Measurements from ENCODE around the gene C16orf54.
"Not testable (repeated sequence)": the region's sequence is repeated elsewhere in the genome, so short reads cannot be mapped to it uniquely, and the experiment has no call there.

C16orf54 gene

DNA sequence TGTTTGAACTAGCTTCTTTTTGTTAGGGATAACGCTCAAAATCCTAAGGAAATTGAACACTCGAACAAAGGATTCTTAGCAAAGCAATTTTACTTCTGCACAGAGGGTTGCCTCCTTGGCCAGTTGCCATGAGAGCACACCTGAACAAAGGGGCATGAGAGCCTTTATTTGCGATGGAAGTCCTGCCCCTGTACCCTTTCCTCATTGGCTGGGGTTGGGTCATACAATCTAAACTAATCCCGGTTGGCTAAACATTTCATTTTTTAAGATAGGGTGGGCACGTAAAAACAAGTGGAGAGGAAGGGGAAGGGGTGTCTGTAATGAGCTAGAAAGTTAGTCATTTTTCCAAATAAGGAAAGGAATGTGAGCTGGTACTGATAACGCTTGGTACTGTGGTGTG lies 36.1 kb downstream of the C16orf54 start:
- not testable (repeated sequence) for DNase-seq (ENCODE audit: low read depth in 2 of 3, low spot score in 1 of 3)

DNA sequence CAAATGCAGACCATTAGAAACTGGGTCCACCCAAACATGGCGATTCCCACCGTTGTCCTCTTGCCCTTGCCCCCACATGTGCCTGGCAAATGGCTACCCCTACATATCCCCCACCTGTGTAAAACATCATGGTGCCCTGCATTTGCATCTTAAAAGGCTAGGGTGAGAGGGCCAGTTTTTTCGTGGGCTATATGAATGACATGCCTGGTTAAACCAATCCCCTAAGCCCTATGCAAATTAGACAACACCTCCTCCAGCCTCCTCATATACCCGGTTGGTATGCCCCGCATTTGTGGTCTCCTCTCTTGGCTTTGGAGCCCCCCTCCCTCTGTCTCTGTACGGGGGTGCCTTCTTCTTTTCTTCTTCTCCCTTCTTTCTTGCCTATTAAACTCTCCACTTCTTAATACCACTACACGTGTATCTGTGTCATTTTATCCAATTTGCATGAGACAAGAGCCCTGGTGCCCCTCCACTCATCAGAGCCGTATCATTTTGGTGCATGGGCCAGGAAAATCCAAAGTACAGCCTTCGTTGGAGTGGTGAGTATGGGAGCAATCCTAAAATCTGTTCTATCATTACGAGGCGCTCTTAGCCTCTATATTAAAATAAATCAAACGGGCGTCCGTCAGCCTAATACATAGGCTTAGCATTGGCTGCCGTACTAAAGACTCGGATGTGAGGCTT lies 36.7 kb downstream of the C16orf54 start:
- DNase-seq (ENCODE audit: low read depth in 2 of 3, low spot score in 1 of 3) = no peak

DNA sequence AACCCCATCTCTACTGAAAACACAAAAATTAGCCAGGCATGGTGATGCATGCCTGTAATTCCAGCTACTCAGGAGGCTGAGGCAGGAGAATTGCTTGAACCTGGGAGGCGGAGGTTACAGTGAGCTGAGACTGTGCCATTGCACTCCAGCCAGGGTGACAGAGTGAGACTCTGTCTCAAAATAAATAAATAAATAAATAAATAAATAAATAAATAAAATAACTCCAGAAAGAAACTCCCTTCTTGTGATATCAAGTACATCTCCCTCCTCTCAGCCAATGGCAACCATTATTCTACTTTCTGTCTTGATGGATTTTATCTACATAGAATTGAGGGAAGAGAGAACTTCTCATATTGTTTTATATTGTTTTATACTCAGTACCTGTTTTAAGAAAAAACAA lies 38.6 kb downstream of the C16orf54 start:
- not testable (repeated sequence) for DNase-seq (ENCODE audit: low read depth in 2 of 3, low spot score in 1 of 3)

DNA sequence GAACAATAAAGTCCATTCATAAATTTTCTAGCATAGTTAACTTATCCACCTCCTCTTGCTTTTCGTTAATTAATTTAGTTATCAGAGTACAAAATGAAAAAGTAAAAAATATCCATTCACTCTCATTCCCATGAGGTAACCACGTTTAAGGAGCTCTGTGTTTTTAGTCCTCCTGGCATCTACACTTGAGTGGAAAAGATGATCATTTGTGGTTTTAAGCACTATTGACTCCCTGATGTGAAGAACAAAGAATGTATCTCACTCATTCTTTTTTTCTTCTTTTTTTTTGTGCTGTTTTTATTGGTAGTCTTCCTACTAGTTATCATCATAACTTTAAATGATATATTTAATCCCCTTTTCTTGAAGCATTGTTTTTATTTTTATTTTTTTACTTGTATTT lies 40.8 kb downstream of the C16orf54 start:
- DNase-seq (ENCODE audit: low read depth in 2 of 3, low spot score in 1 of 3) = no peak

- no peak for DNase-seq (ENCODE audit: low read depth in 2 of 3, low spot score in 1 of 3)
Measured at GRCh38 chr16:29702269-29702668, 43.5 kb downstream of the C16orf54 start.

DNA sequence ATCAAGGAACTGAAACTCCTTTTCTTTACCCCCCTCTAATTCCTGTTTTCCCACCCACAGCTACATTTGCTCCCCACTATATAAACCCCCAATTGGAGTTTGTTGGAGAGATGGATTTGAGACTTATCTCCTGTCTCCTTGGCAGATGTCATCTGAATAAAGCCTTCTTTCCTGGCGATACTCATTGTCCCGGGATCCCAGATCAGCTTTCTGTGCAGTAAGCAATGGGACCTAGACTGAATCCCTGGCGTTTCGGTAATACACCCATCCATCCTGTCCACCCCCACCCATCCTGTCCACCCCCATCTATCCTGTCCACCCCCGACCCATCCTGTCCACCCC lies 44.6 kb downstream of the C16orf54 start:
- no peak for DNase-seq (ENCODE audit: low read depth in 2 of 3, low spot score in 1 of 3)

GRCh38 chr16:29700253-29700987 lies 45.4 kb downstream of the C16orf54 start:
- DNase-seq (ENCODE audit: low read depth in 2 of 3, low spot score in 1 of 3) = peak; percentile 55 to 69 (median 64)

DNA sequence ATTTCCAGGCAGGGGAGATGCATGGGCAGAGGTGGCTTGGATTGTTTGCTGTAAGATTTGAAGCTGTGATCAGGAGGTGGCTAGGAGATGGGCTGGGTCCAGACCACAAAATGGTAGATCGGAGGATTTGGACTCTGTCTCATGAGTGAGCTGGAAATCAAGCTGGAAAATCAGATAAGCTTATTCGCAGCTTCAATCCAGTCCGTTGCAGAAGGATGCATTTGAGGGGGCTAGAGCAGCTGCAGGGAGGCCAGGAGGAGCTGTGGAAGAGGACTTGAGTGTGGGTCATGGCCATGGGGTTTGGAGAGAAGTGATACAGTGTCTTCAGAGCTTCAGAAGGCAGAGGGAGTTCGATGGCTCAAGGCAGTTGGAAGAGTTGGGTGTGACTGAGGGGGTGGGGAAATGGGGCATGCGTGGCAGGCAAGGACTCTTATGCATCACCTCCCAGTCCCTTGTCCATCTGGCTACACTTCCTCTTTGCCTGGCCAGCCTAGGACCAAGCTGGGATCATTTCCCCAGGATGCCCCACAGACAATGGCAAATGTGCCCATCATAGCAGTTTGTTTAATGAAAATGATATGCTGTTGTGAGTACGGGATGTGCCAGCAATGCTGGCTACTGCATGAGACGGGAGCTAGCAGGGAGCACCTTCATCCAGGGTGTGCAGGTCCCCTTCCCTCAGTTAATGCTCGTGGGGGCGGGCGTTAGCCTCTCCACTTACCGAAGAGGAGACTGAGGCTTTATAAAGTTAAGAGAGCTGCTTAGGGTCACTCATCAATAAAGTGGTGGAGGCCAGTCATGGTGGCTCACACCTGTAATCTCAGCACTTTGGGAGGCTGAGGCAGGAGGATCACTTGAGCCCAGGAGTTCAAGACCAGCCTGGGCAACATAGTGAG lies 46.2 kb downstream of the C16orf54 start:
- DNase-seq (ENCODE audit: low read depth in 2 of 3, low spot score in 1 of 3) = no peak

- DNase-seq (ENCODE audit: low read depth in 2 of 3, low spot score in 1 of 3) = no peak
Measured at GRCh38 chr16:29698484-29699323, 47.1 kb downstream of the C16orf54 start.

DNA sequence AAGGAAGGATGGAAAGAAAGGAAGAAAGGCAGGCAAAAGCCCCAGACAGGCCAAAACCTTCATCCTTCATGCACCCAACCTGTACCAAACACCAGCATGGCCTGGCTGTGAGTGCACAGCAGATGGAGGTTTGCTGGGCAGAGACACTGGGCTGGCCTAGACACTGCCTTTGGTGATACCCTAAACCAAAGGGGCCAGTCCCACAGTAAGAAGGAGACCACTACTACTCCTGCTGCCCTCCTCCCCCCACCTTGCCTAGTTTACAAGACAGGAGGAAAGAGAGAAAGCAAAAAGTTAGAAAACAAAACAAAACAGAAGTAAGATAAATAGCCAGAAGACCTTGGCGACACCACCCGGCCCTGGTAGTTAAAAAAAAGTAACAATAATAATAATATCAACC lies 47.7 kb downstream of the C16orf54 start:
- DNase-seq (ENCODE audit: low read depth in 2 of 3, low spot score in 1 of 3) = no peak

DNA sequence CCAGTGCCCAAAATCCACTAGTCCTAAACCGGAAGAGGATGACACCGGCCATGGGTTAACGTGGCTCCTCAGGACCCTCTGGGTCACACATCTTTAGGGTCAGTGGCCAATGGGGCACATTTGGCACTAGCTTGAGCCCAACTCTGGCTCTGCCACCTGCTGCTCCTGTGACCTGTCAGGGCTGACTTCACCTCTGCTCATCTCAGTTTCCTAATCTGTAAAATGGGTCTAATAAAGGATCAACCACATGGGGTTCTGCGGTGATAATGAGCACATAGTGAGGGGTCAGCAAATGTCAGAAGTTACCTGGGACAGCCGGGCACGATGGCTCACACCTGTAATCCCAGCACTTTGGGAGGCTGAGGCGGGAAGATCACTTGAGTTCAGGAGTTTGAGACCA lies 48.4 kb downstream of the C16orf54 start:
- DNase-seq (ENCODE audit: low read depth in 2 of 3, low spot score in 1 of 3) = no peak

- no peak for DNase-seq (ENCODE audit: low read depth in 2 of 3, low spot score in 1 of 3)
Measured at GRCh38 chr16:29696881-29697331, 48.9 kb downstream of the C16orf54 start.

DNA sequence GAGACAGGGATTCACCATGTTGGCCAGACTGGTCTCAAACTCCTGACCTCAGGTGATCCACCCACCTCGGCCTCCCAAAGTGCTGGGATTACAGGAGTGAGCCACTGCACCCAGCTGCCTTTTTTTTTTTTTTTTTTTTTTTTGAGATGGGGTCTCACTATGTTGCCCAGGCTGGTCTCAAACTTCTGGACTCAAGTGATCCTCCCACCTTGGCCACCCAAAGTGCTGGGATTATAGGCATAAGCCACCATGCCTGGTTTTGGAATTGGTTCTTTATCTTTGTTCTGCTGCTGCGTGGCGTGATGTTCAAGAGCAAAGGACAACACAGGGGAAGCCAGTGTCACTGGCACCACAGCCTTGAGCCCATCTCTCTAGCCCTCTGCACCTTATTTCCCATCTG lies 50.1 kb downstream of the C16orf54 start:
- DNase-seq (ENCODE audit: low read depth in 2 of 3, low spot score in 1 of 3) = not testable (repeated sequence)

- no peak for DNase-seq (ENCODE audit: low read depth in 2 of 3, low spot score in 1 of 3)
Measured at GRCh38 chr16:29694384-29695195, 51.2 kb downstream of the C16orf54 start.

GRCh38 chr16:29692606-29693005 lies 53.2 kb downstream of the C16orf54 start:
- DNase-seq (ENCODE audit: low read depth in 2 of 3, low spot score in 1 of 3) = not testable (repeated sequence)

All from stimulated activated CD4-positive, alpha-beta T cell treated with anti-CD3 and anti-CD28 coated beads, Interleukin-12 subunit alpha, Interleukin-12 subunit beta, amount 100 ng/mL, for 48 hours (primary cell).